Measurements from ENCODE around the gene COX5B.
"Not testable (repeated sequence)": the region's sequence is repeated elsewhere in the genome, so short reads cannot be mapped to it uniquely, and the experiment has no call there.

Gene COX5B

GRCh38 chr2:97671526-97671925, 25.7 kb downstream of the COX5B start:
- H4K20me1 ChIP-seq (ENCODE audit: insufficient read depth, low read length, poor library complexity, severe bottlenecking), result no peaks in the 10 kb centered on the region
- no peaks in the 10 kb centered on the region for H3F3A ChIP-seq (ENCODE audit: low read depth)
- no peaks in the 10 kb centered on the region for H3K36me3 ChIP-seq (ENCODE audit: insufficient read depth, low read length)
- H3K27me3 ChIP-seq (ENCODE audit: insufficient read depth, low read length, poor library complexity, severe bottlenecking), result no peaks in the 10 kb centered on the region
- no peak overlapping the region for H2AFZ ChIP-seq (ENCODE audit: low read length)
- no peak overlapping the region for H3K4me2 ChIP-seq (ENCODE audit: low read depth, low read length, poor library complexity, severe bottlenecking)
- no peak for TF ChIP-seq EZH2phosphoT487 (IDR thresholded peaks at IDR 0.05; ENCODE audit: borderline replicate concordance)
- TF ChIP-seq, protein P1, sequence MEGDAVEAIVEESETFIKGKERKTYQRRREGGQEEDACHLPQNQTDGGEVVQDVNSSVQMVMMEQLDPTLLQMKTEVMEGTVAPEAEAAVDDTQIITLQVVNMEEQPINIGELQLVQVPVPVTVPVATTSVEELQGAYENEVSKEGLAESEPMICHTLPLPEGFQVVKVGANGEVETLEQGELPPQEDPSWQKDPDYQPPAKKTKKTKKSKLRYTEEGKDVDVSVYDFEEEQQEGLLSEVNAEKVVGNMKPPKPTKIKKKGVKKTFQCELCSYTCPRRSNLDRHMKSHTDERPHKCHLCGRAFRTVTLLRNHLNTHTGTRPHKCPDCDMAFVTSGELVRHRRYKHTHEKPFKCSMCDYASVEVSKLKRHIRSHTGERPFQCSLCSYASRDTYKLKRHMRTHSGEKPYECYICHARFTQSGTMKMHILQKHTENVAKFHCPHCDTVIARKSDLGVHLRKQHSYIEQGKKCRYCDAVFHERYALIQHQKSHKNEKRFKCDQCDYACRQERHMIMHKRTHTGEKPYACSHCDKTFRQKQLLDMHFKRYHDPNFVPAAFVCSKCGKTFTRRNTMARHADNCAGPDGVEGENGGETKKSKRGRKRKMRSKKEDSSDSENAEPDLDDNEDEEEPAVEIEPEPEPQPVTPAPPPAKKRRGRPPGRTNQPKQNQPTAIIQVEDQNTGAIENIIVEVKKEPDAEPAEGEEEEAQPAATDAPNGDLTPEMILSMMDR (conservative IDR thresholded peaks at IDR 0.05; ENCODE audit: low read length), result no peak
- H3K79me2 ChIP-seq (ENCODE audit: insufficient read depth, low read length), result no peaks in the 10 kb centered on the region
- H3K9me3 ChIP-seq (ENCODE audit: insufficient read depth, low read depth, low read length), result no peaks in the 10 kb centered on the region
- H3K4me1 ChIP-seq (ENCODE audit: insufficient read depth, low read length, poor library complexity, severe bottlenecking), result no peaks in the 10 kb centered on the region
- no peak overlapping the region for H3K4me3 ChIP-seq (ENCODE audit: low read length, poor library complexity, severe bottlenecking)
- H3K9ac ChIP-seq (ENCODE audit: low read depth, low read length, poor library complexity, severe bottlenecking), result no peak overlapping the region
- H3K9me2 ChIP-seq (replicated peaks; ENCODE audit: low read depth, low read length), result no peaks in the 10 kb centered on the region

DNA sequence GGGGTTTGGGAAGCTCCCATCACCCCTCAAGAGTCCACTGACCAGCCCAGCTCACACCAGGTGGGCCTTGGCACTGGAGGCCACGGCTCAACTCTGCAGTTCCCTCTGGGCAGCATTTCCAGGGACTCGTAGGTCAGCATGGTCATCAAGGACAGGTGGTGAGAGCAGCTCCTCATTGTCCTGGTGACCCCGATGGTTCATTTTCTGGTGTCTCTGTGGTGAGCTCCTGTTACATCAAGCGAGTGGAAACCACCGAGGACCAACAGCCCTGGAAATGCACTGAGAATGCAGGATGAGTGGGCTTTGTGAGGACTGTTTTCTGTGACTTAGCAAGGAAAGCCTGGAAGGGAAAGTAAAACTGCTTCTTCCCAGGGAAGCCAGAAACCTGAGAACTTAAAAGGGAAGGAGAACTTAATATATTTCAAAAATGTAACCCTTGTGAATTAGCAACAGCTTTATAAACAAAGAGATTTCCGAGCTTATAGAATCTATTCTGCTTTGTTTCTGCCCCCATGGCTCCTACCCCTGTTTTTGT, 26.8 kb downstream of the COX5B start:
- not testable (repeated sequence) for H3K27me3 ChIP-seq (ENCODE audit: insufficient read depth, low read length, poor library complexity, severe bottlenecking); H3K4me3 ChIP-seq (ENCODE audit: low read length, poor library complexity, severe bottlenecking); H2AFZ ChIP-seq (ENCODE audit: low read length); H3K9me3 ChIP-seq (ENCODE audit: insufficient read depth, low read depth, low read length); H3F3A ChIP-seq (ENCODE audit: low read depth); H3K4me2 ChIP-seq (ENCODE audit: low read depth, low read length, poor library complexity, severe bottlenecking); H3K4me1 ChIP-seq (ENCODE audit: insufficient read depth, low read length, poor library complexity, severe bottlenecking); H3K36me3 ChIP-seq (ENCODE audit: insufficient read depth, low read length); H3K9me2 ChIP-seq (replicated peaks; ENCODE audit: low read depth, low read length); H3K9ac ChIP-seq (ENCODE audit: low read depth, low read length, poor library complexity, severe bottlenecking); H3K79me2 ChIP-seq (ENCODE audit: insufficient read depth, low read length); H4K20me1 ChIP-seq (ENCODE audit: insufficient read depth, low read length, poor library complexity, severe bottlenecking)

GRCh38 chr2:97673182-97673914, 27.5 kb downstream of the COX5B start:
- H3F3A ChIP-seq (ENCODE audit: low read depth), result no peaks in the 10 kb centered on the region
- no peak overlapping the region for H3K9ac ChIP-seq (ENCODE audit: low read depth, low read length, poor library complexity, severe bottlenecking)
- TF ChIP-seq, protein P1 (conservative IDR thresholded peaks at IDR 0.05; ENCODE audit: low read length), result no peak
- no peak for TF ChIP-seq EZH2phosphoT487 (IDR thresholded peaks at IDR 0.05; ENCODE audit: borderline replicate concordance)
- no peaks in the 10 kb centered on the region for H4K20me1 ChIP-seq (ENCODE audit: insufficient read depth, low read length, poor library complexity, severe bottlenecking)
- no peak overlapping the region for H2AFZ ChIP-seq (ENCODE audit: low read length)
- H3K9me2 ChIP-seq (replicated peaks; ENCODE audit: low read depth, low read length), result no peaks in the 10 kb centered on the region
- H3K27me3 ChIP-seq (ENCODE audit: insufficient read depth, low read length, poor library complexity, severe bottlenecking), result no peaks in the 10 kb centered on the region
- H3K4me3 ChIP-seq (ENCODE audit: low read length, poor library complexity, severe bottlenecking), result no peak overlapping the region
- no peaks in the 10 kb centered on the region for H3K9me3 ChIP-seq (ENCODE audit: insufficient read depth, low read depth, low read length)
- no peaks in the 10 kb centered on the region for H3K79me2 ChIP-seq (ENCODE audit: insufficient read depth, low read length)
- H3K4me1 ChIP-seq (ENCODE audit: insufficient read depth, low read length, poor library complexity, severe bottlenecking), result no peaks in the 10 kb centered on the region
- H3K4me2 ChIP-seq (ENCODE audit: low read depth, low read length, poor library complexity, severe bottlenecking), result no peak overlapping the region
- H3K36me3 ChIP-seq (ENCODE audit: insufficient read depth, low read length), result no peaks in the 10 kb centered on the region

DNA sequence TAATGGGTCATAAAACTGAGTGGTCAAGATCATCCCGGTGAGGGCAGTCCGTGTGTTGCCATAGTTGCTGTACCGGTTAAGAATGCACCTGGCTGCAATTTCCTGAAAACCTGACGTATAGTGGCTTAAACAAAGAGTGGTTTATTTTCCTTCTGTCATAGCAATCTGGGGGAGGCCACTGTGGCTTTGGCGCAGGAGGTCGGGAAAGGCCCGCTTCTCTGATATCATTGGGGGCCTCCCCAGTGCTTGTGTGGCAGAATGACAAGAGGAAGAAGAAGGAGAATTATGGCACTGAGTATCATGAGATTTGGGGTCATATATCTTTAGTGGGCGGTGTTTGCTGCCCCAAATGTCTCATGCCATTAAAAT, 28.0 kb downstream of the COX5B start:
- no peaks in the 10 kb centered on the region for H3K79me2 ChIP-seq (ENCODE audit: insufficient read depth, low read length)
- H3K4me3 ChIP-seq (ENCODE audit: low read length, poor library complexity, severe bottlenecking), result no peak overlapping the region
- no peak overlapping the region for H3K4me2 ChIP-seq (ENCODE audit: low read depth, low read length, poor library complexity, severe bottlenecking)
- H3K9me3 ChIP-seq (ENCODE audit: insufficient read depth, low read depth, low read length), result no peaks in the 10 kb centered on the region
- H2AFZ ChIP-seq (ENCODE audit: low read length), result no peak overlapping the region
- H3K36me3 ChIP-seq (ENCODE audit: insufficient read depth, low read length), result no peaks in the 10 kb centered on the region
- H3K4me1 ChIP-seq (ENCODE audit: insufficient read depth, low read length, poor library complexity, severe bottlenecking), result no peaks in the 10 kb centered on the region
- H3K9me2 ChIP-seq (replicated peaks; ENCODE audit: low read depth, low read length), result no peaks in the 10 kb centered on the region
- no peaks in the 10 kb centered on the region for H3F3A ChIP-seq (ENCODE audit: low read depth)
- H4K20me1 ChIP-seq (ENCODE audit: insufficient read depth, low read length, poor library complexity, severe bottlenecking), result no peaks in the 10 kb centered on the region
- no peaks in the 10 kb centered on the region for H3K27me3 ChIP-seq (ENCODE audit: insufficient read depth, low read length, poor library complexity, severe bottlenecking)
- TF ChIP-seq, protein P1 (conservative IDR thresholded peaks at IDR 0.05; ENCODE audit: low read length), result no peak
- no peak for TF ChIP-seq EZH2phosphoT487 (IDR thresholded peaks at IDR 0.05; ENCODE audit: borderline replicate concordance)
- H3K9ac ChIP-seq (ENCODE audit: low read depth, low read length, poor library complexity, severe bottlenecking), result no peak overlapping the region

Measured in Loucy (cell line).